ENCODE data around the gene TTC13. TPM values are rescaled to one million over a fixed set of nuclear protein-coding genes. Genes with fewer than 3 reads are reported as not detected.

The TTC13 gene
- total and polyA plus RNA-seq, 3 donors from 2014 or later, result 7.5 to 18.5 (median 10.2) TPM

DNA sequence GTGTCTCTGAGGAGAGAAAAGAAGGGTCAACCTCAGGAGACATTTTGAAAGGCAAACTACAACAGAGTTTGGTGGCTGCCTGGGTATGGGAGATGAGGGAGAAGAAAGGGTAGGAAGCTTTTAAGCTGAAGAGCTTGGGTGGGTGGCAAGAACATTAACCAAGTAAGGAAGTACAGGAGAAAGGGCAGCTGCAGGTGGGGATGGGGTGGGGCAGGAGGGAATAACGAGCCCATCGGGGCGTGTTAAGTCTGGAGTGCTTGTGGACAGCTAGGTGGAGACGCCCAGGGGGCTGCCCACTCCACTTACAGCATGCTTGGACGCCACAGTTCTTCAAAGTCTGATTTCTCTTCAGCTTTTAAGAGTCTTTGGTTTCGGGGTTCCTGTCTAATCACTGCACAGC is 42.8 kb downstream of the TTC13 start:
- Histone ChIP-seq H3K4me3 (no peak overlapping the region), H3K27ac (no peak overlapping the region), H3K4me1 (no peaks in the 10 kb centered on the region), H3K27me3 (no peaks in the 10 kb centered on the region), H3K36me3 (ENCODE audit: low read depth, missing control alignments) (no peaks in the 10 kb centered on the region), H3K9me3 (no peaks in the 10 kb centered on the region)
- TF ChIP-seq, protein P1, sequence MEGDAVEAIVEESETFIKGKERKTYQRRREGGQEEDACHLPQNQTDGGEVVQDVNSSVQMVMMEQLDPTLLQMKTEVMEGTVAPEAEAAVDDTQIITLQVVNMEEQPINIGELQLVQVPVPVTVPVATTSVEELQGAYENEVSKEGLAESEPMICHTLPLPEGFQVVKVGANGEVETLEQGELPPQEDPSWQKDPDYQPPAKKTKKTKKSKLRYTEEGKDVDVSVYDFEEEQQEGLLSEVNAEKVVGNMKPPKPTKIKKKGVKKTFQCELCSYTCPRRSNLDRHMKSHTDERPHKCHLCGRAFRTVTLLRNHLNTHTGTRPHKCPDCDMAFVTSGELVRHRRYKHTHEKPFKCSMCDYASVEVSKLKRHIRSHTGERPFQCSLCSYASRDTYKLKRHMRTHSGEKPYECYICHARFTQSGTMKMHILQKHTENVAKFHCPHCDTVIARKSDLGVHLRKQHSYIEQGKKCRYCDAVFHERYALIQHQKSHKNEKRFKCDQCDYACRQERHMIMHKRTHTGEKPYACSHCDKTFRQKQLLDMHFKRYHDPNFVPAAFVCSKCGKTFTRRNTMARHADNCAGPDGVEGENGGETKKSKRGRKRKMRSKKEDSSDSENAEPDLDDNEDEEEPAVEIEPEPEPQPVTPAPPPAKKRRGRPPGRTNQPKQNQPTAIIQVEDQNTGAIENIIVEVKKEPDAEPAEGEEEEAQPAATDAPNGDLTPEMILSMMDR (IDR thresholded peaks at IDR 0.05), result no peak
- TF ChIP-seq POLR2A (IDR thresholded peaks at IDR 0.05), result no peak
- WGBS, 2 donors, result 91 to 96% methylated on average over 6 of the region's 6 CpGs
- intact Hi-C loops (cut with DNase I; ENCODE audit: low total_unique reads), result no loop called here
- no peak for DNase-seq

DNA sequence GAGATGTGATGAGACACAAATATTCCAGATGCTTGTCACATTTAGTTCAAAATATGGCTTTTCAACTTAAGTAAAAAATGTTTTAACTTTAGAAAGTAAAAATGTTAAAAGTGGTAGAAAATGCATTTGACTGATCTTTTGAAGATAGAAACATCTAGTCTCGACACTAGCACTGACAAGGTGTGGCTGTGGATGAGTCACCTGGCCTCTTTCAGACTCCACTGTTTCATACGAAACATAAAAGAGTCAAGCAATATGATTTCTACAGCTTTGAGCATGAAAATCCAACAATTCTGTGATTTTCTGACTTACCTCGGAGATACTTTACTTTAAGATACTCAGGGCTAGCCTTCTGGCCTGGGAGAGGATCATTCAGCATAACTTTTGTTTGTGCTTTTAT is 47.7 kb downstream of the TTC13 start:
- no peaks in the 10 kb centered on the region for H3K9me3 ChIP-seq
- H3K27me3 ChIP-seq, result no peaks in the 10 kb centered on the region
- TF ChIP-seq, protein P1 (IDR thresholded peaks at IDR 0.05), result no peak
- TF ChIP-seq POLR2A (IDR thresholded peaks at IDR 0.05), result no peak
- no peak overlapping the region for H3K27ac ChIP-seq
- intact Hi-C loops (cut with DNase I; ENCODE audit: low total_unique reads), result no loop called here
- no peak for DNase-seq
- no peaks in the 10 kb centered on the region for H3K4me1 ChIP-seq
- H3K4me3 ChIP-seq, result no peak overlapping the region
- H3K36me3 ChIP-seq (ENCODE audit: low read depth, missing control alignments), result no peaks in the 10 kb centered on the region
- 93 to 98% methylated on average over 3 of the region's 3 CpGs for WGBS, 2 donors

DNA sequence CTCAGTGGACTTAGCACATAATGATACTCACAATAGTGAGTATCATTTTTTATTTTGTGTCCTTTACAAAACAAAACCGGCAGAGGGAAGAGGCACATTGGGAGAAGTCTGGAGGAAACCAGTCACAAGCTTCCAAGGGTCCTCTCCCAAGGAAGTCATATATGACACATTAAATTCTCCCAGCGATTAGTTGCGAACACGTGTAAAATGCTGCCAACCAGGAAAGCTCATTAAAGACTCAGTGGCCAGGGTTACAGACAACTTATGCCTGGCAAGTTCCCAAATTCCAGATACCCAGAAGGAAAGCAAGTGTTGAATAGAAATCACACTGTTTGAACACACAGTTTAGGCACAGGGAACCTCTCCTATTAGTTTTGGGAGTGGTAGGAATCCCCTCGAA is 52.5 kb downstream of the TTC13 start:
- Histone ChIP-seq H3K4me3 (no peak overlapping the region), H3K36me3 (ENCODE audit: low read depth, missing control alignments) (no peaks in the 10 kb centered on the region), H3K27ac (no peak overlapping the region), H3K4me1 (no peaks in the 10 kb centered on the region), H3K27me3 (no peaks in the 10 kb centered on the region), H3K9me3 (no peaks in the 10 kb centered on the region)
- no peak for DNase-seq
- 69 to 82% methylated on average over 5 of the region's 5 CpGs for WGBS, 2 donors
- intact Hi-C loops (cut with DNase I; ENCODE audit: low total_unique reads), result no loop called here
- TF ChIP-seq, protein P1 (IDR thresholded peaks at IDR 0.05), result no peak
- no peak for TF ChIP-seq POLR2A (IDR thresholded peaks at IDR 0.05)

DNA sequence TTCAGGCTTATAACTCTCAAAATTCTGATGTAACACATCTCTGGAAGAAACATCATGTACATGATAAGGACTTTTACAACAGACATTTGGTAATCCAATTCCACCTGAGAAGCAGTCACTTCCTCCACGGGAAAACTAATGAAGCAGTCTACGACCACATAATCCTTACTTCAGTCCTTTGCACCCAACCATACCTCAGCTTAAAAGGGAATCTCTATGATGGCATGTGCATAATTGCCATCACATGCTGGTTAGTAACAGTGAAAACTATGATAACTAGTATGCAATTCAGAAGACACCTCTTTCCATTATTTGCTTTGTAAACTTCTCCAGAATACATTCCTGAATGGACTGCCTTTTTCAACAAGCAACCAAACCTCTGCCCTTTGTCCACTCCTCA is 53.1 kb downstream of the TTC13 start:
- H3K27ac ChIP-seq, result no peak overlapping the region
- intact Hi-C loops (cut with DNase I; ENCODE audit: low total_unique reads), result no loop called here
- WGBS, 2 donors, result 92 to 93% methylated on average over 2 of the region's 2 CpGs
- TF ChIP-seq POLR2A (IDR thresholded peaks at IDR 0.05), result no peak
- TF ChIP-seq, protein P1 (IDR thresholded peaks at IDR 0.05), result no peak
- no peaks in the 10 kb centered on the region for H3K36me3 ChIP-seq (ENCODE audit: low read depth, missing control alignments)
- H3K9me3 ChIP-seq, result no peaks in the 10 kb centered on the region
- no peak for DNase-seq
- H3K4me1 ChIP-seq, result no peaks in the 10 kb centered on the region
- no peaks in the 10 kb centered on the region for H3K27me3 ChIP-seq
- H3K4me3 ChIP-seq, result no peak overlapping the region

DNA sequence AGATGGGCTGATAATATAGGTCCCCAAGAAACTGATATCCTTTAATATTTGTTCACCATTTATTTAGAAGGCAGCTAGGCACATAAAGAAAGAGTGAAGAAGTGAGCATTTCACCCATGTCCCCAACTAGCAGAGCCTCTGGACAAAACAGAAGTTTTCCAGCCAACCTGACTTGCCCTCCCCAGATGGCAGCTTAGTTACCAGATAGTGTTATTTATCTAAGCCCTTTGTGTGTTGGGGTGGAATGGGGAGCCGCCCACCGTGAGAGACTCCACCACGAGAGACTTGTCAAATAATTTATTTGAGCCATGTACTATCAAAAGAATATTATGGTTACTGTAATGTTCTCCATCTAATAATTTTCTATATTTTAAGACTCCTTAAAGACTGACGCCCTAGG is 55.5 kb downstream of the TTC13 start:
- DNase-seq, result no peak
- Histone ChIP-seq H3K9me3 (no peaks in the 10 kb centered on the region), H3K27me3 (no peaks in the 10 kb centered on the region), H3K4me3 (no peak overlapping the region), H3K36me3 (ENCODE audit: low read depth, missing control alignments) (no peaks in the 10 kb centered on the region), H3K27ac (no peak overlapping the region), H3K4me1 (no peaks in the 10 kb centered on the region)
- TF ChIP-seq POLR2A (IDR thresholded peaks at IDR 0.05), result no peak
- TF ChIP-seq, protein P1 (IDR thresholded peaks at IDR 0.05), result no peak
- WGBS, 2 donors, result 86 to 89% methylated on average over 4 of the region's 4 CpGs
- intact Hi-C loops (cut with DNase I; ENCODE audit: low total_unique reads), result no loop called here

All from testis (tissue), 3 donors.